Transverse colon (tissue), 4 donors: ENCODE results near the gene EME2. TPM values are rescaled to one million over a fixed set of nuclear protein-coding genes. Genes with fewer than 3 reads are reported as not detected.

ENCODE experiments used
- DNase-seq: peaks from one replicate; pipeline ENCODE4 v3.0.0-alpha.2; 2019
- H3K27ac ChIP-seq, 4 donors: fragments of 200-600 bp; sonication (generic); 2 replicates each; pipeline ENCODE4 v1.5.1; 2016 to 2018; ENCODE audit warnings: inconsistent platforms in 4 of 4
- H3K27me3 ChIP-seq: fragments of 200-600 bp; sonication (generic); 2 replicates; pipeline ENCODE4 v1.5.1; 2017; ENCODE audit warnings: inconsistent platforms
- H3K36me3 ChIP-seq, 4 donors: fragments of 200-600 bp; sonication (generic); 2 replicates each; pipeline ENCODE4 v1.5.1; 2017 to 2019; ENCODE audit warnings: inconsistent platforms in 4 of 4
- H3K4me1 ChIP-seq, 4 donors: fragments of 200-600 bp; sonication (generic); 2 replicates each; pipeline ENCODE4 v1.5.1; 2017 to 2020; ENCODE audit warnings: inconsistent platforms in 4 of 4
- H3K4me3 ChIP-seq, 4 donors: fragments of 200-600 bp; sonication (generic); 1 replicate in 1 of 4; 2 replicates in 3 of 4; pipeline versions ENCODE4 v1.5.1 to v1.6.1; 2017 to 2019; ENCODE audit warnings: inconsistent platforms in 4 of 4
- H3K9me3 ChIP-seq, 2 donors: fragments of 200-600 bp; sonication (generic); 2 replicates each; pipeline ENCODE4 v1.5.1; 2017 to 2019; ENCODE audit warnings: inconsistent platforms in 2 of 2
- EP300 ChIP-seq: sonication (generic); formaldehyde crosslinking; IDR thresholded peaks from one replicate; pipeline ENCODE4 v1.6.1; 2017; ENCODE audit warnings: antibody characterized with exemption, low read depth
- POLR2A ChIP-seq: fragments of 450-650 bp; IDR thresholded peaks from one replicate; pipeline ENCODE4 v1.6.1; 2016; ENCODE audit warnings: antibody characterized with exemption, mild to moderate bottlenecking, moderate library complexity
- POLR2AphosphoS5 ChIP-seq, 3 donors: sonication (generic); formaldehyde crosslinking; IDR thresholded peaks; one replicate each; pipeline ENCODE4 v1.6.1; 2016; ENCODE audit warnings: antibody characterized with exemption in 3 of 3
- WGBS, 2 donors: methylation state at CpG; one replicate each; pipeline ENCODE4 v1.1.5; 2018; ENCODE audit warnings: low coverage in 1 of 2; 5-methylcytosine and 5-hydroxymethylcytosine counted together
- in situ Hi-C, 4 donors: fragments of 200-750 bp; cut with MboI; loops; one replicate each; pipeline versions ENCODE4 v1.15.0 to v1.15.1; 2017; ENCODE audit warnings: low sequenced_read_pairs in 3 of 4, low pct_ligation_motif_present in 1 of 4, low pct_unique_long_range_greater_than_20kb in 1 of 4
- intact Hi-C: fragments of 100-400 bp; cut with DNase I; formaldehyde crosslinking; loops from one replicate; pipeline ENCODE4 v1.15.1; 2023; ENCODE audit warnings: low total_unique reads
- total RNA-seq, 4 donors: library from RNA; depleted of rRNA; stranded (reverse); fragments of >200 nt; gene quantifications; one replicate each; pipeline ENCODE4 v1.1.0, GENCODE V29; 2016
- TF ChIP-seq, protein P1 (sequence below), 5 experiments: fragments of 200-600 bp in 3 of 5; fragments of 450-650 bp in 2 of 5; sonication (generic) in 3 of 5; IDR thresholded peaks; 1 replicate in 2 of 5; 2 replicates in 3 of 5; pipeline ENCODE4 v1.5.1; 2016 to 2017; ENCODE audit warnings: antibody characterized with exemption in 5 of 5, inconsistent platforms in 3 of 5, mild to moderate bottlenecking in 2 of 5, moderate library complexity in 1 of 5

EME2 gene
- total RNA-seq, 4 donors from 2014 or later: 23.6 to 173 (median 45.4) TPM

DNA sequence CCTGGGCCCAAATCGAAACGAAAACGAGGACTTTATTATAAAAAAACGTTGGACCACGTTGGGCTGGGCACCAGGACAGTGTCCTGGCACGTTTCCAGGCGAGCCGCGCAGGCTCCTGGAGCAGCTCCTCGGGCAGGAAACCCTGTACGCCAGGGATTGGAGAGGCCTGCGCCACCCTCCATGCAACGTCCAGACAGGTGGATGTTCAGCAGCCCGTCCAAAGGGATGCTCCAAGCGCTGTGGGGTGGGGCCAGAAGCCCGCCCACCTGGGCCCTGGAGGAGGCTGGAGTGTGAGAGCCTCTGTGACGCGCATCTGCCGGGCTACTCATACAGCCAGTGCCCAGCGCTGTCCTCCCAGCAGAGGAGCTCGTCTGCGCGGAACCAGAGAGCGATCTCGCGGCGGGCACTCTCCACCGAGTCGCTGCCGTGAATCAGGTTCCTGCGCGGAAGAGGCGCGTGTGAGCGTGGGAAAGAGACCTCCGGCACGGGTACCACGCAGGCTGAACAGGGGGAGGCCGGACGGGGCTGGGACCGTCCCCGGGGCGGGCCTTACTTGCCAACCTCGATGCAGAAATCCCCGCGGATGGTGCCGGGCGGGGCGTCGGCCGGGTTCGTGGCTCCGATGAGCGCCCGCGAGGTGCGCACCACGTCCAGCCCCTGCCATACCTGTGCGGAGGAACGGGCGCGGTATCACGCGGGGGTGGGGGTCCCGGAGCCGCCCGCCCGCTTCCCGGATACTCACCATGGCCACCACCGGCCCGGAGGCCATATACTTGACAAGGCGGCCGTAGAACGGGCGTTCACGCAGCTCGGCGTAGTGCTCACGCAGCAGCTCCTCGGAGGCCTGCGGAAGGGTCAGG is 2.1 kb upstream of the EME2 start:
- peaks cover 0 to 7% (median 0%) of the 10 kb centered on the region in 4 donors for H3K36me3 ChIP-seq

DNA sequence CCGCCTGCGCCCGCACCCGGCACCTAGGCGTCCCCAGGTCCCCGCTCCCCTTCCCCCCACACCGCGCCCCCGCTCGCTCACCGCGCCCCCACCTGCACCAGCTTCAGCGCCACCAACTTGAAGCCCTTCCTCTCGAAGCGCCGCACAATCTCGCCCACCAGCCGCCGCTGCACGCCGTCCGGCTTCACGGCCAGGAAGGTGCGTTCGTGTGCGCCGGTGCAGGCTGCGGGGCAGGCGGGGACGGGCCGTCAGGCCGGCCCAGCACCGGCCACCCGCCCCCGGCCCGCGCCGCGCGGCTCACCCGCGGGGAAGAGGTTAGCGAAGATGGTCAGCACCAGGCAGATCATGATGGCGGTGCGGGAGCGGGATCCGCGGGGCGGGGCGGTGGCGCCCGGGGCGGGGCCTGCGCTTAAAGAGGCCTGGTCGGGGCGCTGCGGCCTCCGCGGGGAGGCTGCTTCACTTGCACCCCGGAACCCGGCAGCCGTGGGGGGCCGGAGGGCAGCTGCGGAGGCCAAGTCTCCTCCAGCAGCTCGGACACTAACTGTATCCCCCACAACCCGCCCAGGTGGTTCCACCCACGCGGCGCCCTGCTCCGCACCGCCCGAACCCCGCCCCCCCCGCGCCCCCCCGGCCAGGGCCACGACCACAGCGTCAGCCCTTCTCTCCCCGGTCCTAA is 1.3 kb upstream of the EME2 start, which contains the start of gene NME3:
Gene NME3 (minus strand): TSS at position 356 of the 676 bp plus-strand sequence. CDS start 9 bp downstream, at position 347.
- H3K36me3 ChIP-seq: peaks cover 0 to 7% (median 0%) of the 10 kb centered on the region in 4 donors

More for the DNA sequence above, 2.1 kb upstream of the EME2 start:
- Histone ChIP-seq H3K4me3 (peak overlapping the region; percentile 70 to 94 (median 86)), H3K27ac (peak overlapping the region; percentile 95 to 97 (median 96)), H3K27me3 (no peaks in the 10 kb centered on the region), H3K4me1 (peaks cover 16 to 42% (median 32%) of the 10 kb centered on the region in 4 donors), H3K9me3 (no peaks in the 10 kb centered on the region)
- TF ChIP-seq POLR2A (peak; percentile 58), POLR2AphosphoS5 (IDR thresholded peaks at IDR 0.05) (peak; percentile 29 to 76 (median 65)), EP300 (no peak)
- peak; percentile 75 for DNase-seq
- 8% methylated on average over 39 of the region's 81 CpGs; no CpG with 5 or more reads in 1 of the 2 donors for WGBS, 2 donors
- in situ Hi-C loops: no loop called here
- intact Hi-C loops: no loop called here

DNA sequence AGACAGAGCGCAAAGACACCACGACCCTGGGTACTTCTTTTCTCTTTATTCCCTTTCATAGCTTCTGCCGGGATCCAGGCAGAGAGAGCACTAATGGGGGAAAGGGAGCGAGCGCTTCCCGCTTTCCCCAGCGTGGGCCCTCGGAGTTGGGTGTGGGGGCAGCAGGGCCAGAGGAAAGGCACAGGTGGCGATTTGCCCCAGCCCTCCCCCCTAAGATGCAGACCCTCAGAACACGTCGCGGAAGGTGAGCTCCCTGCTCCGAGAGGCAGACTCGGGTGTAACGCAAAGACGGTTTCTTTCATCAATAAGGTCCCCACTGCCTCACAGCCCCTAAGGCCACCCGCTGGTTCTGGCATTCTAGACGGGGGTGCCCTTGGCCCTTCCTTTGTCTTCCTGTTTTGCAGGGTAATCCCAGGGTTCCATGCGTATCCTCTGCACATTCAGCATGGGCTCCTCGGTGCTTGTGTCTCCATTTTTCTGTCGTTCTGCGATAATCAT is 697 bp upstream of the EME2 start:
- no peak for TF ChIP-seq POLR2A
- TF ChIP-seq EP300: no peak
- TF ChIP-seq, protein P1, sequence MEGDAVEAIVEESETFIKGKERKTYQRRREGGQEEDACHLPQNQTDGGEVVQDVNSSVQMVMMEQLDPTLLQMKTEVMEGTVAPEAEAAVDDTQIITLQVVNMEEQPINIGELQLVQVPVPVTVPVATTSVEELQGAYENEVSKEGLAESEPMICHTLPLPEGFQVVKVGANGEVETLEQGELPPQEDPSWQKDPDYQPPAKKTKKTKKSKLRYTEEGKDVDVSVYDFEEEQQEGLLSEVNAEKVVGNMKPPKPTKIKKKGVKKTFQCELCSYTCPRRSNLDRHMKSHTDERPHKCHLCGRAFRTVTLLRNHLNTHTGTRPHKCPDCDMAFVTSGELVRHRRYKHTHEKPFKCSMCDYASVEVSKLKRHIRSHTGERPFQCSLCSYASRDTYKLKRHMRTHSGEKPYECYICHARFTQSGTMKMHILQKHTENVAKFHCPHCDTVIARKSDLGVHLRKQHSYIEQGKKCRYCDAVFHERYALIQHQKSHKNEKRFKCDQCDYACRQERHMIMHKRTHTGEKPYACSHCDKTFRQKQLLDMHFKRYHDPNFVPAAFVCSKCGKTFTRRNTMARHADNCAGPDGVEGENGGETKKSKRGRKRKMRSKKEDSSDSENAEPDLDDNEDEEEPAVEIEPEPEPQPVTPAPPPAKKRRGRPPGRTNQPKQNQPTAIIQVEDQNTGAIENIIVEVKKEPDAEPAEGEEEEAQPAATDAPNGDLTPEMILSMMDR (IDR thresholded peaks at IDR 0.05): no peak
- no peak for TF ChIP-seq POLR2AphosphoS5 (IDR thresholded peaks at IDR 0.05)
- H3K36me3 ChIP-seq: peaks cover 0 to 1% (median under 1%) of the 10 kb centered on the region in 4 donors
- 5 to 6% methylated on average over 7 to 22 of the region's 22 CpGs for WGBS, 2 donors
- intact Hi-C loops: no loop called here
- H3K9me3 ChIP-seq: no peaks in the 10 kb centered on the region
- no peaks in the 10 kb centered on the region for H3K27me3 ChIP-seq
- H3K4me3 ChIP-seq: peak overlapping the region; percentile 70 to 94 (median 86)
- in situ Hi-C loops: no loop called here
- H3K4me1 ChIP-seq: peaks cover 16 to 42% (median 32%) of the 10 kb centered on the region in 4 donors
- DNase-seq: peak; percentile 16
- H3K27ac ChIP-seq: peak overlapping the region; percentile 95 to 97 (median 96)

More for the DNA sequence above, 1.3 kb upstream of the EME2 start, which contains the start of gene NME3:
- Histone ChIP-seq H3K4me1 (peaks cover 16 to 42% (median 32%) of the 10 kb centered on the region in 4 donors), H3K27me3 (no peaks in the 10 kb centered on the region), H3K4me3 (peak within 1 kb of the TSS; percentile 70 to 94 (median 86)), H3K9me3 (no peaks in the 10 kb centered on the region), H3K27ac (peak within 1 kb of the TSS; percentile 95 to 97 (median 96))
- intact Hi-C loops: no loop called here
- peak; percentile 85 for DNase-seq
- TF ChIP-seq POLR2AphosphoS5 (IDR thresholded peaks at IDR 0.05): no peak
- no peak for TF ChIP-seq POLR2A
- TF ChIP-seq, protein P1 (IDR thresholded peaks at IDR 0.05): no peak
- TF ChIP-seq EP300: no peak
- in situ Hi-C loops: no loop called here
- WGBS, 2 donors: 0 to 1% methylated on average over 8 to 56 of the region's 79 CpGs

DNA sequence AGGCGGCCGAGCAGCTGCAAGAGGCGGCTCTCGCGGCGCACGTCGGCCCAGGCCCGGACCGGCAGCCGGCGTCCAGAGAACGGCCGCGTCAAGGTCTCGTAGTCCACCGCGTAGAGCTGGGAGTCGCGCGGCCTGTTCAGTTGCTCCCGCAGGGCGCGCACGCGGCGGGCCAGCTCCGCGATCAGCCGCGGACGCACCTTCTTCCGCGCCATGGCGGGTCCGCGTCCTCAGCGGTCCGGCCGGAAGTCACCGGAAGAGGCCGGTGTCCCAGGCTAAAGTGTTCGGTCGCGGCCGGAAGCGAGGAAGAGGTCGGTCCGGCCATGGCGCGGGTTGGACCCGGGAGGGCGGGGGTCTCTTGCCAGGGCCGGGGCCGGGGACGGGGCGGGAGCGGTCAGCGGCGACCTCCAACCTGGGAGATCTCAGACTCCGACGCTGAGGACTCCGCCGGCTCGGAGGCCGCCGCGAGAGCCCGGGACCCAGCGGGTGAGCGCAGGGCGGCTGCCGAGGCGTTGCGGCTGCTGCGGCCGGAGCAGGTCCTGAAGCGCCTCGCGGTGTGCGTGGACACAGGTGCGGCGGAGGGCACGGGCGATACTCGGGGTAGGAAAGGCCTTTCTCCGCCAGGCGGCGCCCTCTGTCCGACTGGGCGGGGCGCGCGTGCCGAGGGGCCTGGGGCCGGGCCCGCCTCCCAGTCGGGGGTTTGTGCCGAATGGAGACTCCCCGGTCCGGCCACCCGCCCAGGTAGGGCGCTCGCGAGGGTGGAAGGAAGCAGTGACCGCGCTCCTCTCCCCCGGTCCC is 495 bp downstream of the EME2 start, which contains the start of gene MRPS34:
Gene MRPS34 (minus strand): TSS at position 227 of the 795 bp plus-strand sequence. CDS start 15 bp downstream, at position 212.
- in situ Hi-C loops: no loop called here
- peak within 1 kb of the TSS; percentile 70 to 94 (median 86) for H3K4me3 ChIP-seq
- WGBS, 2 donors: 1% methylated on average over 90 of the region's 108 CpGs; no CpG with 5 or more reads in 1 of the 2 donors
- peaks cover 16 to 42% (median 32%) of the 10 kb centered on the region in 4 donors for H3K4me1 ChIP-seq
- TF ChIP-seq POLR2A (peak; percentile 69), EP300 (no peak), POLR2AphosphoS5 (IDR thresholded peaks at IDR 0.05) (peak; percentile 78 to 92 (median 81))
- TF ChIP-seq, protein P1 (IDR thresholded peaks at IDR 0.05): peak; percentile 81 to 95 (median 84)
- peaks cover 0 to 10% (median 5%) of the 10 kb centered on the region in 4 donors for H3K36me3 ChIP-seq
- peak; percentile 87 for DNase-seq
- no peaks in the 10 kb centered on the region for H3K9me3 ChIP-seq
- no peaks in the 10 kb centered on the region for H3K27me3 ChIP-seq
- intact Hi-C loops: no loop called here
- peak within 1 kb of the TSS; percentile 95 to 97 (median 96) for H3K27ac ChIP-seq
